ENCODE data around the gene NUDT3.
"Not testable (repeated sequence)": the region's sequence is repeated elsewhere in the genome, so short reads cannot be mapped to it uniquely, and the experiment has no call there.

Gene NUDT3

GRCh38 chr6:34393191-34393965 lies 909 bp upstream of the NUDT3 start:
- no peak for DNase-seq (ENCODE audit: low spot score)

GRCh38 chr6:34391786-34392496 lies 528 bp downstream of the NUDT3 start:
- DNase-seq (ENCODE audit: low spot score), result peak; percentile 71

GRCh38 chr6:34391473-34391785 lies 1.0 kb downstream of the NUDT3 start:
- no peak for DNase-seq (ENCODE audit: low spot score)

GRCh38 chr6:34390531-34391472 lies 1.7 kb downstream of the NUDT3 start:
- no peak for DNase-seq (ENCODE audit: low spot score)

GRCh38 chr6:34389034-34389433 lies 3.4 kb downstream of the NUDT3 start:
- DNase-seq (ENCODE audit: low spot score), result no peak

- DNase-seq (ENCODE audit: low spot score), result no peak
These were observed 4.0 kb downstream of the NUDT3 start for GRCh38 chr6:34388421-34388820.

- DNase-seq (ENCODE audit: low spot score), result no peak
These were observed 5.9 kb downstream of the NUDT3 start for GRCh38 chr6:34386316-34387137.

GRCh38 chr6:34385793-34386195 lies 6.7 kb downstream of the NUDT3 start:
- no peak for DNase-seq (ENCODE audit: low spot score)

GRCh38 chr6:34384321-34385153 lies 7.9 kb downstream of the NUDT3 start:
- no peak for DNase-seq (ENCODE audit: low spot score)

- no peak for DNase-seq (ENCODE audit: low spot score)
These were observed 8.7 kb downstream of the NUDT3 start for GRCh38 chr6:34383656-34384320.

GRCh38 chr6:34383161-34383631 lies 9.3 kb downstream of the NUDT3 start:
- no peak for DNase-seq (ENCODE audit: low spot score)

GRCh38 chr6:34381081-34381480 lies 11.4 kb downstream of the NUDT3 start:
- no peak for DNase-seq (ENCODE audit: low spot score)

- no peak for DNase-seq (ENCODE audit: low spot score)
These were observed 14.0 kb downstream of the NUDT3 start for GRCh38 chr6:34378470-34378869.

- no peak for DNase-seq (ENCODE audit: low spot score)
These were observed 14.5 kb downstream of the NUDT3 start for GRCh38 chr6:34377984-34378383.

- DNase-seq (ENCODE audit: low spot score), result not testable (repeated sequence)
These were observed 14.9 kb downstream of the NUDT3 start for GRCh38 chr6:34377571-34377970.

GRCh38 chr6:34375833-34376232 lies 16.6 kb downstream of the NUDT3 start:
- DNase-seq (ENCODE audit: low spot score), result no peak

- DNase-seq (ENCODE audit: low spot score), result no peak
These were observed 18.0 kb downstream of the NUDT3 start for GRCh38 chr6:34374508-34374907.

- DNase-seq (ENCODE audit: low spot score), result no peak
These were observed 18.4 kb downstream of the NUDT3 start for GRCh38 chr6:34374069-34374468.

GRCh38 chr6:34373511-34373910 lies 19.0 kb downstream of the NUDT3 start:
- no peak for DNase-seq (ENCODE audit: low spot score)

- not testable (repeated sequence) for DNase-seq (ENCODE audit: low spot score)
These were observed 20.6 kb downstream of the NUDT3 start for GRCh38 chr6:34371865-34372264.
